Bronchial epithelial cell (primary cell): ENCODE measurements around the gene GSTO2. TPM values are rescaled to one million over a fixed set of nuclear protein-coding genes. Genes with fewer than 3 reads are reported as not detected.
A peak's percentile ranks its signal among the peaks of the same experiment; 100 is the strongest.

Experiments
- DNase-seq: peaks from one replicate; pipeline ENCODE4 v3.0.0-alpha.2; 2010; ENCODE audit warnings: low read depth
- FAIRE-seq: peaks from 2 replicates; lab custom pipeline; 2011; peaks lifted over from hg19 to GRCh38; lab: Jason Lieb, UNC
- H3K27me3 ChIP-seq: 2 replicates; pipeline ENCODE4 v1.5.1; 2011; ENCODE audit warnings: low read length; ENCODE audit not compliant: control insufficient read depth, insufficient read depth
- H3K36me3 ChIP-seq: 2 replicates; pipeline ENCODE4 v1.5.1; 2011; ENCODE audit warnings: low read length; ENCODE audit not compliant: control insufficient read depth, insufficient read depth
- H3K4me3 ChIP-seq: 2 replicates; pipeline ENCODE4 v1.5.1; 2011; ENCODE audit warnings: mild to moderate bottlenecking, low read depth, low read length, control low read depth
- CTCF ChIP-seq: IDR thresholded peaks from 2 replicates; pipeline ENCODE4 v1.5.1; 2011; ENCODE audit warnings: mild to moderate bottlenecking, moderate library complexity, low read length, control low read depth, inconsistent platforms; ENCODE audit not compliant: insufficient read depth, severe bottlenecking
- total RNA-seq: library from RNA; depleted of rRNA; stranded (reverse); fragments of >200 nt; gene quantifications from 2 replicates; pipeline ENCODE4 v1.2.1, GENCODE V29; 2014

GSTO2 gene
- total RNA-seq, 1 donor from 2014 or later, result 24.7 TPM

DNA sequence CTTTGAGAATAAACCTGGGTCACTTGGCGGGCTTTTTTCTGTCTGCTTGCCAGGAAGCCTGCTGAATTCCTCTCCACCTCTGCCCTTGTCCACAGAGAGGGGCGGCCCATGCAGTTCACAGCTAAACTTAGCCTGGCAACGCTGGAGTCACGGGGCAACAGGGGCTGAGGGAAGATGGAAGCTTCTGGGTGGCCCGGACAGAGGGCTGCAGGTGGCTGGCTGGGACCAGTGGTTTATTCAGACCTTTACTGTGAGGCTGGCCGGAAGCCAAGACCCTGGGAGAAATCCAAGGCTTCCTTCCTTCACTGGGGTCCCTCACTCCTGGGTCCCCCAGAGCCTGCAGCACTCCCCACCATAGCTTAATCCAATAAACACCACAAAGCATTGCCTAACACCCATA lies 52.2 kb downstream of the GSTO2 start:
- Histone ChIP-seq H3K36me3 (peaks cover 9% of the 10 kb centered on the region), H3K4me3 (no peak overlapping the region), H3K27me3 (no peaks in the 10 kb centered on the region)
- no peak for TF ChIP-seq CTCF
- DNase-seq (no peak), FAIRE-seq (no peak)

GRCh38 chr10:104321725-104322415 lies 52.9 kb downstream of the GSTO2 start:
- no peak for TF ChIP-seq CTCF
- no peak for DNase-seq
- peaks cover 12% of the 10 kb centered on the region for H3K36me3 ChIP-seq
- no peaks in the 10 kb centered on the region for H3K27me3 ChIP-seq
- FAIRE-seq, result peak; percentile 81
- no peak overlapping the region for H3K4me3 ChIP-seq

- no peaks in the 10 kb centered on the region for H3K27me3 ChIP-seq
- peak; percentile 86 for FAIRE-seq
- peaks cover 15% of the 10 kb centered on the region for H3K36me3 ChIP-seq
- DNase-seq, result peak; percentile 87
- no peak overlapping the region for H3K4me3 ChIP-seq
- peak; percentile 16 for TF ChIP-seq CTCF
Observed at GRCh38 chr10:104322416-104322782, 53.4 kb downstream of the GSTO2 start.

DNA sequence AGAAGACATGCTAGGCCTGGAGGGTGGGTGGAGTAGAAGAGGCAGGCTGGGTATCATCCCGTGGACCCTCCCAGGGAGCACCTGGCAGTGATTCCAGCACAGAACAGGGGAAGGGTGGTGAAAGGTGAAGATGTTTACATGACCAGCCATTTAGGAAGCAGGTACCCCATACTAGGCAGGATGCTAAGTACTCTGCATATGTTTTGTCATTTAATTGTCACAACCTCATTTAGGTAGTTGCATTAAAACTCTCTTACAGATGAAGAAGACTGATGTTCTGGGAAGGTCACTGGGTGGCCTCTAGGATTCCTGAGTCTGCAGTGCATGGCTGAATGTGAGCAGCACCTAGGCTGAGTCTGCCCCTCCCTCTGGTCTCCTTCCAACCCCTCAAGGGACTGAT lies 54.1 kb downstream of the GSTO2 start:
- TF ChIP-seq CTCF, result no peak
- DNase-seq (no peak), FAIRE-seq (no peak)
- Histone ChIP-seq H3K27me3 (no peaks in the 10 kb centered on the region), H3K36me3 (peaks cover 18% of the 10 kb centered on the region), H3K4me3 (no peak overlapping the region)

- FAIRE-seq (no peak), DNase-seq (no peak)
- H3K27me3 ChIP-seq, result no peaks in the 10 kb centered on the region
- TF ChIP-seq CTCF, result no peak
- H3K4me3 ChIP-seq, result no peak overlapping the region
- H3K36me3 ChIP-seq, result peaks cover 18% of the 10 kb centered on the region
Observed at GRCh38 chr10:104323760-104324201, 54.8 kb downstream of the GSTO2 start.

DNA sequence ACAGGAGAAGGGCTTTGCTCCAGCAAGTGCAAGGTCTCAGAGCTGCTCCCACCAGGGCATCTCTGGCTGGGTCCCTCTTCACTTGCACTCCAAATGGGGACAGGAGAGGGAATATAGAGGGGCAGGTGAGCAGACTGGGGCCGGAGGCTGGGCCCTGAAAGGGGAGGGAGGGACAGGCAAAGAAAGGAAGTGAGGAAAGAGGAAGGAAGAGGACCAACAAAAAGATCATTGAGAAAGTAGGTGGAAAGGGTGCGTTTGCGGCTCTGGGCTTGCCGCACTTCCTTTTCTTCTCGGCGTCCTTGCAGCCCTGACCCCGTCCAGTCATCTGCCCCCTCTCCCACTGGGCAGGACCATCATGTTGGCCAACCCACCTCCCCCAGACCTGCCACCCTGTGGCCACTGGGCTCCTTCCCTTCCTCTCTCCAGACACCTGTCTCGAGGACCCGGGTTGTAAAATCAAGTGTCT lies 55.3 kb downstream of the GSTO2 start:
- TF ChIP-seq CTCF, result no peak
- H3K36me3 ChIP-seq, result peaks cover 18% of the 10 kb centered on the region

More for the DNA sequence above, 55.3 kb downstream of the GSTO2 start:
- DNase-seq (no peak), FAIRE-seq (no peak)
- Histone ChIP-seq H3K27me3 (no peaks in the 10 kb centered on the region), H3K4me3 (no peak overlapping the region)
